HK-2 (cell line): ENCODE results near the gene TRPM6.
A peak's percentile ranks its signal among the peaks of the same experiment; 100 is the strongest.
"Not testable (repeated sequence)": the region's sequence is repeated elsewhere in the genome, so short reads cannot be mapped to it uniquely, and the experiment has no call there.

ENCODE experiments used
- DNase-seq: peaks from one replicate; pipeline ENCODE4 v3.0.0-alpha.2; 2018; ENCODE audit not compliant: unreplicated experiment

Gene TRPM6, protein sequence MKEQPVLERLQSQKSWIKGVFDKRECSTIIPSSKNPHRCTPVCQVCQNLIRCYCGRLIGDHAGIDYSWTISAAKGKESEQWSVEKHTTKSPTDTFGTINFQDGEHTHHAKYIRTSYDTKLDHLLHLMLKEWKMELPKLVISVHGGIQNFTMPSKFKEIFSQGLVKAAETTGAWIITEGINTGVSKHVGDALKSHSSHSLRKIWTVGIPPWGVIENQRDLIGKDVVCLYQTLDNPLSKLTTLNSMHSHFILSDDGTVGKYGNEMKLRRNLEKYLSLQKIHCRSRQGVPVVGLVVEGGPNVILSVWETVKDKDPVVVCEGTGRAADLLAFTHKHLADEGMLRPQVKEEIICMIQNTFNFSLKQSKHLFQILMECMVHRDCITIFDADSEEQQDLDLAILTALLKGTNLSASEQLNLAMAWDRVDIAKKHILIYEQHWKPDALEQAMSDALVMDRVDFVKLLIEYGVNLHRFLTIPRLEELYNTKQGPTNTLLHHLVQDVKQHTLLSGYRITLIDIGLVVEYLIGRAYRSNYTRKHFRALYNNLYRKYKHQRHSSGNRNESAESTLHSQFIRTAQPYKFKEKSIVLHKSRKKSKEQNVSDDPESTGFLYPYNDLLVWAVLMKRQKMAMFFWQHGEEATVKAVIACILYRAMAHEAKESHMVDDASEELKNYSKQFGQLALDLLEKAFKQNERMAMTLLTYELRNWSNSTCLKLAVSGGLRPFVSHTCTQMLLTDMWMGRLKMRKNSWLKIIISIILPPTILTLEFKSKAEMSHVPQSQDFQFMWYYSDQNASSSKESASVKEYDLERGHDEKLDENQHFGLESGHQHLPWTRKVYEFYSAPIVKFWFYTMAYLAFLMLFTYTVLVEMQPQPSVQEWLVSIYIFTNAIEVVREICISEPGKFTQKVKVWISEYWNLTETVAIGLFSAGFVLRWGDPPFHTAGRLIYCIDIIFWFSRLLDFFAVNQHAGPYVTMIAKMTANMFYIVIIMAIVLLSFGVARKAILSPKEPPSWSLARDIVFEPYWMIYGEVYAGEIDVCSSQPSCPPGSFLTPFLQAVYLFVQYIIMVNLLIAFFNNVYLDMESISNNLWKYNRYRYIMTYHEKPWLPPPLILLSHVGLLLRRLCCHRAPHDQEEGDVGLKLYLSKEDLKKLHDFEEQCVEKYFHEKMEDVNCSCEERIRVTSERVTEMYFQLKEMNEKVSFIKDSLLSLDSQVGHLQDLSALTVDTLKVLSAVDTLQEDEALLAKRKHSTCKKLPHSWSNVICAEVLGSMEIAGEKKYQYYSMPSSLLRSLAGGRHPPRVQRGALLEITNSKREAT (N-terminal part only)

DNA sequence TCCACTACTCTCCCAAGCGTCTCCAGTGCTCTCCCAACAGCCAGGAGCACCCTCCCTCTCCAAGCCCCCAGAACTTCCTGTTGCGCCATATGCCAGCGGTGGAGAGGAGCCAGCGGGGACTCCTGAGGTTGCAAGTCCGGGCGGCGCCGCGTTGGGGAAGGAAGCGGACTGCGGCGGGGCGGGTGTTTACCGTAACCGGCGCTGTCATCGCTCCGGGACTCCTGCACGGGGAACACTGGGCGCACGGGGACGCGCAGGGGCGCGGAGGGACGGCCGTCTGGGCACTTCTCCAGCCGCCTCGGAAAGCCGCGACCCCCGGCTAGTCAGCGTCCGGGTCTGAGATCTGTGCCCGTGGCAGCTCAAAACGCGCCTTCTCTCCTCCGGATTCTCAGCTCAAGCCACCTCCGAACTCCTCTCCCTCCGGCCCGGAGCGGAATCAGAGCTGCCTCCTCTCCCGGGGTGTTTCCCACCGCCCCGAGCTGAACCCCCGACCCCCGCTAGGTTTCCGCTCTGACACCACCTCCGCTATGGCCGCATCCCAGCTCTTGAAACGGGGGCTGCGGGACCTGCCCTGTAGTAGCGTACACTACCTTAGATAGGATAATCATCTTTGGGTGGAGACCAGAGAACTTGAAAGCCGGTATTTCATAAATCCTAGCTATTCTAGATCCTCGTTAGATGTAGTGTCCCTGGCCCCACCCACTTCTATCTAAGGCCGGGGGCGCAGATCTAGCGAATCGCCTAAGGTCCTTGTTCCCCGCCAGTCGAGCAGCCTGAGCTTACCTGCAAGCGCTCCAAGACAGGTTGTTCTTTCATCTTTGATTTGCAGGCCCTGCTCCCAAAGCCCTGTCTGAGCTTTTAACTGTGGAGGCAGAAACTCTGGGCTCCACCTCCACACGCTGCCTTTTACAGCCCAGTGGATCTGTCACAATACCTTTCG lies at the start of gene TRPM6:
Gene TRPM6 (minus strand): TSS at position 881 of the 940 bp plus-strand sequence. CDS start 65 bp downstream, at position 816.
- peak; percentile 24 for DNase-seq

DNA sequence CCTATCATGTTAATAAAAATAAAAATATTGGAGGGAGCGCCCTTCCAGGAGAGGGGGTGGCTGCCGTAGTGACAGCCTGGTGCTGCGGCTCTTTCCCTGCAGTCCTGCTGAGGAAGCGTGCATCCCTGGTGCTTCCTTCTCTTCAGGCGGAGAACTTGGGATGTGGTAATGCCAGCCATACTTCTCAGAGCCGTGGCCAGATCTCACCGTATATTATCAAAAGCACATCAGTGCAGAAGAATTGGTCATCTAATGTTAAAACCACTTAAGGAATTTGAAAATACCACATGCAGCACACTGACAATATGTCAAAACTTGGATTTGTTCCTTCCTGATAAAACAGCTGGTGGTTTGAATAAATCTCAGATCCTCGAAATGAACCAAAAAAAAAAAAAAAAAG lies 47.3 kb upstream of the TRPM6 start:
- DNase-seq = no peak

DNA sequence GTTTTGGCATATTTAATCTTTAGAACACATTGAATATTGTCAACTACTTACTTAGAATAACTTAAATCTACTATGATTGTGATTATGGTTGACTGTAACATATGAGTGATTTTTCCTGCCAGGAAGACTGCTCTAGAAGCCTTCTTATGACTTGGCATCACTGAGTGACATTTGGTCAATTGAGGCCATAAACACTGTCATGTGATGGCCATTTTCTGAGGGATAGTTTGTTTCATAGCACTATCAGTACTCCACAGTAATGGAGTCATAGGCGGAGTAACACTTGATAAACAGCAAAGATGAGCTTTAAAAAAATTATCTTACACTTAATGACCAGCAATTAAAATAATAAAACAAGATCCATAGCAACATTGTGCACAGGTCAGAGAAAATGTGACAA lies 34.0 kb upstream of the TRPM6 start:
- no peak for DNase-seq

DNA sequence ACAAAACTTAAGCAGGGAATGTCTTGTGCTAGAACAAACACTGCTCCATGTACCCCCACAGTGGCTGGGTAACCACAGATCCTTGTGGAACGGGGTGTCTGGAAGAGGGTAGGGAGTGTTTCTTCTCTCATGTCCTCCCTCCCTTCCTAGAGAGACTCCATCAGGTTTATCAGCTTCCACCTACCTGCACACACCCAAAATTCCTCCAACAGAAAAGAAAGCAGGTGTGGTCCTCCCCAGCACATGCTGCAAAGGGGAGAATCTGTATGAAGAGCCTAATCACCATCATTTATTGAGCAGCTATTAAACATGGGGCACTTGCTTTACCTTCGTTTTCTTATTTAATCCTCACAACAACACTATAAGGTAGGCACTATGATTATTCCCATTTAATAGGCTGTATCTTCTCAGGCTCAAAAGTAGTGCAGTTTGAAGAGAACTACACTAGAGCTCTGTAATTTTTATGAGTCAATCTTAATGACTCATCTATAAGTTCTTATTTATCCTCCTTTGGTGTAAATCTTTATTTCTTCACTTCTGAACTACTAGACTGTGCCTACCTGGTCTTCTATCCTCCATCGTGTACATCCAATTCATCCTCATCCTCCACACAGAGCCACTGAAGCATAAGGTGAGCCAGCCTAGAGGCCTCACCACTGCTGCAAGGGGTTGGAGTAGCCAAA lies 33.4 kb upstream of the TRPM6 start:
- DNase-seq = no peak

DNA sequence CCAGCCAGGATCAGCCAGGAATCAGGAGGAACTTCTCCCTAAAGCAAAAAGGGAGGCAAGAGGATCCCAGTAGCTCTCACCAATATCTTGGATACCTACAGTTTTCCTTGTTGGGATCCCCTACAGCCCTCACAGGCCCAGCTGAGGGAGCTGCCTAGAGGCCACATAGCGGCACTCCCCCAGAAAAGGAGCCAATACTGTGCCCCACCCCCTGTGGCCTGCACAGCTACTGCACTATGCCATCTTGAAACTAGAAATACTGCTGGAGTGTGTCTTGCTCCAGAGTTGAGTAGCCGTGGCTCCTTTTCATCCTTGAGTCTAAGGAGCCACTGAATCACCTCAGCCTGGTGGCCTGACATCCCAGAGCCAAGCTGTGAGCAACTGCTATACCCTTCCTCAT lies 22.3 kb upstream of the TRPM6 start:
- no peak for DNase-seq

DNA sequence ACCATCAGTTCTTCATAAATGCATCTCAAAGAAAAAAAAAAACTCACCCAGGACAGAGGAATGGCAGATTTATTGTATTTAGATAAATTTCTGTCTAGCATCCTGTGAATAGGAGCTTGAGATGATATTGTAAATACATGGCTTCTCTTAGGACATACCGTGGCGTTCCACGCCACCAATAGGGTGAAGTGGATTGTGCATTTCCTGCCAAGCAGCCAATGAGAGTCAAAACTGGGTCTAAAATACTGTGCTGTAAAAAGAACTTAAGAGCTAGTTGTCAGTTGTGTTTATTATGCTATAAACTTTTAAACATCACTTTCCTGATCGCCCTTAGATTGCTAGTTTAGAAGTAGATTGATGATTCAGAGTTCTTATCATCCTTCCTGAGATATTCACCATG lies 20.9 kb upstream of the TRPM6 start:
- DNase-seq = no peak

DNA sequence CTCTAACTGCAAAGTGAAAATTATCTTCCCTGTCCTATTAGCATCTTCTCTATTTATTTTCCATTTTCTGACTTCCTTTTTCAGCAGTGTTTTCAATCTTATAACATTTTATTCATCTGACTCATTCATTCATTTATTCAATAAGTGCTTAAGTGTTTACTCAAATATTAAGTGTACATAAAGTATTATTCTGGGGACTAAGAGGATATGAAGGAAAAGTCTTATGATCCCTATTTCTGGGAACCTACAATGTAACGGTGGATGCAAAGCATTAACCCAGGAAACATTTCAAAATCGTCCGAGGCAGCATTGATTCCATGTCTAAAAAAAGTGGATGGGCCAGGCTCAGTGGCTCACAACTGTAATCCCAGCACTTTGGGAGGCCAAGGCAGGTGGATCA lies 19.4 kb upstream of the TRPM6 start:
- no peak for DNase-seq

DNA sequence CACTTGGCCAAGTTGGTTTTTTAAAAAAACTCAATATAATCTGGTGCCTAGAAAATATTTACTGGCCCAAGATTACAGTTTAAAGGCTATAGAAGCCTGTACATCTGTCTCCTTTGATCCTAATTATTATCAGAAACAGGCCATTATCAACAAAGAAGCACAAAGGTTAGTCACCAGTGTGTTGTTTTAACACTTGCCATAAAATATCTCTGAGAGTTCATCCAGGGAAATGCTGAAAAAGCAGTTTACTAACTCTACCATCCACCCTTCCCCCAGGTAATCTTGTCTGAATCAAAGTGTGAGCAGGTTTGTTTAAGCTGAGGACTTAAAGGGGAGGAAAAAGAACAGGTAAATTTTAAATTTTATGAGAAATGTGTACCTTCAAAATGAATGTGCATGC lies 13.3 kb upstream of the TRPM6 start:
- DNase-seq = no peak

DNA sequence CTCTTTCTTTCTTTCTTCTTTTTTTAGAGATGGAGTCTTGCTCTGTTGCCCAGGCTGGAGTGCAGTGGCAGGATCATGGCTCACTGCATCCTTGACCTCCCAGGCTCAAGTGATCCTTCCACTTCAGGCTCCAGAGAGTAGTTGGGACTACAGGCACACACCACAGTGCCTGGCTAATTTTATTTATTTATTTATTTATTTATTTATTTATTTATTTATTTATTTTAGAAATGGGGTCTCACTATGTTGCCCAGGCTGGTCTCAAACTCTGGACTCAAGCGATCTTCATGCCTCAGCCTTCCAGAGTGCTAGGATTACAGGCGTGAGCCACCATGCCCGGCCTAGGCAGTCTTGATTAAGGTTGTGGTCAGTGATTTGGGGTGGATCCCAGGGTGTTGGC lies 728 bp upstream of the TRPM6 start:
- not testable (repeated sequence) for DNase-seq

DNA sequence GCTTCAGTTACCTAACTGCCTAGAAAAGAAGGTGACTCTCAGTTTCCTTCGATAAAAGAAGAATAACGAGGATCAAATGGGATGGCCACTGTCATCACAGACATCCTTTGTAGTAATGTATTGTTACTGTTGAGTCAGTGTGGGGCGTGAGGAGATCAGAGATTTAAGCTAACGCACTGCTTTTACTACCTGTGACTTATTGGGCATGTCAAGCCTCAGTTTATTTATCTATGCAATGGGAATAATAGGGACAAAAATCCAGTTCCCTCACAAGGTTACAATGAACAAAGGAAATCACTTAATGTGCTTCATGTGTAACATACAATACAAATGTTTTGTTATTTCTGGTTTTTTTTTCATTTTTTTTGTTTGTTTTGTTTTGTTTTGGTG lies 255 bp upstream of the TRPM6 start:
- no peak for DNase-seq

DNA sequence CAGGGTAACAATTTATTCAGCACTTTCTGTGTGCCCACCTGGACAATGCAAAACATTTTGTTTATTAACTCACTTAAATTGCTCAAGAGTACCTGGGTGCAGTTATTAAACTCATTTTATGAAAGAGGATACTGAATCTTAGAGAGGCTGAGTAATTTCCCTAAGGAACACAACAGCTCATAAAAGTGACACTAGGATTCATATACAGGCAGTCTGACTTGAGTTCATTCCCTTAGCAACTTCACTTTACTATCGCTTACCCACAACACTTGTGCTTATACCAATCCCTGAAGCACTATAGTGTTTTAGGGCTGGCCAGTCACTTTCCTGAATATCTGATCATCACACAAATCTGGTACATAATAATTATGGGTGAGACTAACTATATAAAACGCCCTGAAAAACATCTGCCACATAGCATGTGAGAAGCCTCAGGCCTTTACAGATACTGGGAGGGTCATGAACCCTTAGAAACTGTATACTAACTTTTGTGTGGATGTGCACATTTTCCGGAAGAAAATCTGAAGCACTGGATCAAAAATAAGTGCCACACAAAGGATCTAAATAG lies 11.3 kb downstream of the TRPM6 start:
- DNase-seq = no peak

DNA sequence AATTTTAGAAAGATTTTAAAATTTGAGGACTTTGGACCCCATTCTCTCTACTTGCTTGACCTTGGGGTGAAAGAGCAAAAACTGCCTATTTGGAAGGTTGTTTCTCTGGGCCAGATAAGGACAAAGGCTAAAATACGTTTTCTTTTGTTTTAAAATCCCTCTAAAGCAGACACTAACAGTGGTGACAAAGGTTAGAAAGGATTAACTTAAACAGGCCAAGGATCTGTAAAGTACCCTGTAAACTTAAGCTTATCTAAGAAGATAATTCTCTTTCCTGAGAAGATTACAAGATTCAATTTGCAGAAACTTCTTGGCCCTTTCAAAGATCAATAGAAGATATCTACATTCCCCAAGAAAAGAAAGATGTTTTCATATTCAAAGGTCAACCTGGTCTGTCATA lies 12.1 kb downstream of the TRPM6 start:
- no peak for DNase-seq

DNA sequence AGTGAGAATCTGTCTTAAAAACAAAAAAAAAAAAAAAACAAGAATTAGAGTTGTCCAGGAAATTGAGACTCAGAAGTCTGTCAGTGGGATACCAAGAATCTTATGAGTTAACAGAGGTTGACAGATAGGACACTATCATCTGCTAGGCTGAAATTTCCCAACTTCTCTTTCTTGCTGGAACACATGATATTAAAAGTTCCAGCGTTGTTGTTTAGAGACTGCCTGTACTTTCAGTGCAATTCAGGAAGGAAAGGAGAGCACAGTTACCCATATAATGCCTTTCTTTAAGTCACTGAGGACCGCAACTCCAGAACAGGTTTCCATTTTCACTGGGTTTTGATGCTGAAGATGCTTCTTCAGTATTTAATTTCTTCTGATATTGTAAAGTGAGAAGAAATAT lies 13.5 kb downstream of the TRPM6 start:
- no peak for DNase-seq

DNA sequence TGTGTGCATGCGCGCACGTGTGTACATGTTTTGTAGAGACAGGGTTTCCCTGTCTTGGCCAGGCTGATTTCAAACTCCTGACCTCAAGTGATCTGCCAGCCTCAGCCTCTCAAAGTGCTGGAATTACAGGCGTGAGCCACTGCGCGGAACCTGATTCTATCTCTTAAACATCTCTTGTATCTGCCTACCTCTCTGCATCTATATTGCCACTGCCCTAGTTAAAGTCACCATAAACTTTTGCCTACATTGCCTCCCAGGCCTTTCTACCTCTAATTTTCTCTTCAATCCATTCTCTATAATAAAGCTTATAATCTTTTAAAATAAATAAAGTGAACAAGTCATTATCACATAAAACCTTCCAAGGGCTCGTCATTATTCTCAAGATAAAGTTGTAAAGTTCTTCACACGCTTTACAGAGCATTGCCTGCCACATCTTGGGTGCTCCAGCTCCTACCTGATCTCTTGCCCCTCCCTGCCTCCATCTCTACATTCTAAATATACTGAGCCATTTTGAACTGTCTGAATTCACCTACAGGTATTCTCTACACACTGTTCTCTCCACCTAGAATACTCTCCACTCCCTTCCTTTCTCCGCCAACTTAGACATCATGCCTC lies 15.0 kb downstream of the TRPM6 start:
- no peak for DNase-seq

DNA sequence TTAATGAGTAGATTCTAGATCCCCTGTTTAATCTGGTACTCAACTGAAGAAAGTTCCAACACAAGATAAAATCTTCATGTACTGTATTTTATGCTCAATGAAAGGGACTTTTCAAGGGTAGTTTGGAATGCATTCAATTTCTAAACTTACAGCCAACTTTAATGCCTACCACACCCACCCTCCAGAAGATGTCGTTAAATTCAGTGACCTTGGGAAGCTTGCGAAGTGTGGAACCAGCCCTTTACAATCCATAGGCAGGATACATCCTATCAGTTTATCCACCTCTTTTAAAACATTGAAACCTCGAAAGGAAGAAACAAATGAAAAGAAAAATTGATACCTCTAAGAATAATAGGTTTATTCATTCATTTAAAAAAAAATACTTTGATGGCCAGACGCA lies 20.2 kb downstream of the TRPM6 start:
- no peak for DNase-seq

DNA sequence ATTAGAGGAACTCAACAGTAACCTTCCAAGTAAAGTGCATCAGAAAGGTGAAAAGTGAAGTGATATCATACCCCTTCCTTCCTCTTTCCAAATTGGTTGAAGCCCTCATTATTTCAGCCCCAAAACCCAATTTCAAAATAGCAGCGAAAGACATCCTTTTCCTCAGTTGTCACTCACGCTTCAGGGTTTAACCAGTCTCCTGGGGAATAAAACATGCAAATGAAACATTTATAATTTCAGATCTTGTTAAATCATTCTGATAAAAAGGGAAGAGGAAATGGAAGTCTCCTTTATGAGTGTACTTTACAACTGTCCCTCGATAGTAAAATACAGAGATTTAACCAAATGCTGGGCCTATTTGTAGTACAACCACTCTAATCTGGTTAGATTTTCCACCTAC lies 22.5 kb downstream of the TRPM6 start:
- no peak for DNase-seq

DNA sequence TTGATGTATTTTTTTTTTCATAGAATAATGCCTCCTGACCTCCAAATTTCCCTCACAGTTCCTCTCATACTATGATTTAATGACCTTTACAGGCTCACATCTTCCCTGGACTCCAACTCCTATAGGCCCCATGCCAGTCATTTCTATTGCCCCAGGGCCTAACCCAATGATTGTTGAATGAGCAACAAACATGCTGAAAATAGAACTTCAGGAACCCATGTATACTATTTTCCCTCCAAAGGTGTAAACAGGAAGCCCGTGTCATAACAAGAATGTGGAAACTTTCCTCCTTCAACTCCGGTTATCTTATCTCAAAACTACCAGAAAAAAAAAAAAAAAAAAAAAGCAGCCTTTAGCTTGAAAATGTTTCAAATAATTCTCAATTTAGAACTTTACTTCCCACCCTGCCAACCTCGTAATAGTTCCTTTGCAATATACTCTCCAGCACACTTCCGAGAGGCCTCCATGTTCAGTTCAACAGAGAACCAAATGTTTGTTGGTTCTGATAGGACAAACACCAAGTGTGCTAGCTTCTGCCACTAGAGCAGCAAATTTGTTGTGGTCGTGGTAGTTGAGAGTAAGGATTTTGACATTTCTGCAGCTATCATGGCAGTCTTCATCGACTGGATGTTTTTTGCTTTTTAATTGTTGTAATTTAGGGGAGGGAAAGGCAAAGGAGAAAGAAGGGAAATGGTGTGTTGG lies 25.8 kb downstream of the TRPM6 start:
- no peak for DNase-seq

DNA sequence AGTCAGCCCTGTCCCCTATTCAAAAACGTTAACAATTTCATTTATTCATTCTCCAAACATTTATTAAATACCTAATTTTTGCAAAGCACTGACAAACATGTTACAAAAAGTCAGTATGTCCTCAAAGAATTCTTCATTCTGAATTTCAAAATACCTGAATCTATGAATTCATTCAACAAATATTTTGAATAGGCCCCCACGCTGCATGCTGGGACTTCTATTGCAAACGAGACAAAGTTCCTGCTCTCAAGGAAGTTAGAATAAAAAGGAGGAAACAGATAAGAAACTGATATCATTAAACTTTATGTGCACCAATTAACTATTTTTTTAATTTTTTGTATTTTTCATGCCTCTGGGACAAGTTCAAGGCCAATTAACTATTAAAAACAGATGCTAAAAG lies 26.6 kb downstream of the TRPM6 start:
- DNase-seq = no peak

DNA sequence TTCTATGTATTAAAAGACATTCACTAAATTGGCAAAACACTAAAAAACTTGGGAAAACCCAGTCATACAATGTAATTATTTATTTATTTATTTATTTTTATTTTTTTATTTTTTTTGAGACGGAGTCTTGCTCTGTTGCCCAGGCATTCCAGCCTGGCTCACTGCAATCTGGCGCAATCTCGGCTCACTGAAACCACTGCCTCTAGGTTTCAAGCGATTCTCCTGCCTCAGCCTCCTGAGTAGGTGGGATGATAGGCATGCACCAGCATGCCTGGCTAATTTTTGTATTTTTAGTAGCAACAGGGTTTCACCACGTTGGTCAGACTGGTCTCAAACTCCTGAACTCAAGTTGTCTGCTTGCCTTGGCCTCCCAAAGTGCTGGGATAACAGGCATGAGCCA lies 27.5 kb downstream of the TRPM6 start:
- not testable (repeated sequence) for DNase-seq
